NCI-H1105 treated with DMSO at 0.1 percent for 48 hours (cell line): ENCODE results near the gene NINJ2.

Experiments
- DNase-seq: peaks from one replicate; lab custom pipeline; 2025; lab: John Stamatoyannopoulos, UW

NINJ2 gene

GRCh38 chr12:547883-548470 is 115.3 kb downstream of the NINJ2 start:
- DNase-seq = no peak

GRCh38 chr12:546920-547845 is 116.1 kb downstream of the NINJ2 start:
- peak; percentile 40 for DNase-seq

- DNase-seq = no peak
Observed at GRCh38 chr12:546265-546919, 116.9 kb downstream of the NINJ2 start.

GRCh38 chr12:545835-546234 is 117.4 kb downstream of the NINJ2 start:
- no peak for DNase-seq

- no peak for DNase-seq
Observed at GRCh38 chr12:544941-545635, 118.2 kb downstream of the NINJ2 start.

GRCh38 chr12:544142-544541 is 119.1 kb downstream of the NINJ2 start:
- no peak for DNase-seq

GRCh38 chr12:543114-543451 is 120.2 kb downstream of the NINJ2 start:
- no peak for DNase-seq

- DNase-seq = no peak
Observed at GRCh38 chr12:542395-543113, 120.7 kb downstream of the NINJ2 start.

GRCh38 chr12:541676-542324 is 121.4 kb downstream of the NINJ2 start:
- DNase-seq = no peak

GRCh38 chr12:539540-540310 is 123.5 kb downstream of the NINJ2 start:
- DNase-seq = no peak

GRCh38 chr12:538731-539539 is 124.3 kb downstream of the NINJ2 start:
- DNase-seq = peak; percentile 38

GRCh38 chr12:537772-538171 is 125.5 kb downstream of the NINJ2 start:
- peak; percentile 26 for DNase-seq

- DNase-seq = no peak
Observed at GRCh38 chr12:536751-537245, 126.4 kb downstream of the NINJ2 start.

GRCh38 chr12:535396-535795 is 127.8 kb downstream of the NINJ2 start:
- DNase-seq = no peak

- no peak for DNase-seq
Observed at GRCh38 chr12:534216-534615, 129.0 kb downstream of the NINJ2 start.

- no peak for DNase-seq
Observed at GRCh38 chr12:533718-534117, 129.5 kb downstream of the NINJ2 start.

GRCh38 chr12:532908-533565 is 130.2 kb downstream of the NINJ2 start:
- DNase-seq = no peak

GRCh38 chr12:531951-532585 is 131.2 kb downstream of the NINJ2 start:
- no peak for DNase-seq
